Parathyroid adenoma (tissue), 2 donors: ENCODE measurements around the gene SLC15A4.

Source experiments
- H2AFZ ChIP-seq: fragments of 300-600 bp; sonication (generic); one replicate; pipeline ENCODE4 v1.7.0; 2017; ENCODE audit warnings: antibody characterized with exemption, mild to moderate bottlenecking
- H3K27ac ChIP-seq: fragments of 300-600 bp; sonication (generic); one replicate; pipeline ENCODE4 v1.7.0; 2017
- H3K27me3 ChIP-seq: fragments of 300-600 bp; sonication (generic); one replicate; pipeline ENCODE4 v1.7.0; 2017; ENCODE audit warnings: low read length; ENCODE audit not compliant: control insufficient read depth, insufficient read depth
- H3K36me3 ChIP-seq: fragments of 300-600 bp; sonication (generic); one replicate; pipeline ENCODE4 v1.7.0; 2017; ENCODE audit warnings: low read length; ENCODE audit not compliant: control insufficient read depth, insufficient read depth
- H3K4me1 ChIP-seq: fragments of 300-600 bp; sonication (generic); one replicate; pipeline ENCODE4 v1.7.0; 2017; ENCODE audit warnings: control low read depth
- H3K4me2 ChIP-seq: fragments of 300-600 bp; sonication (generic); one replicate; pipeline ENCODE4 v1.7.0; 2017; ENCODE audit warnings: low read length
- H3K4me3 ChIP-seq: fragments of 300-600 bp; sonication (generic); one replicate; pipeline ENCODE4 v1.7.0; 2017; ENCODE audit warnings: low read depth, low read length
- H3K79me2 ChIP-seq: fragments of 300-600 bp; sonication (generic); one replicate; pipeline ENCODE4 v1.7.0; 2017; ENCODE audit warnings: control low read depth
- H3K9ac ChIP-seq: fragments of 300-600 bp; sonication (generic); one replicate; pipeline ENCODE4 v1.7.0; 2017; ENCODE audit warnings: mild to moderate bottlenecking
- H3K9me3 ChIP-seq: fragments of 300-600 bp; sonication (generic); one replicate; pipeline ENCODE4 v1.7.0; 2017; ENCODE audit warnings: low read length; ENCODE audit not compliant: control insufficient read depth
- TF ChIP-seq, protein P1 (sequence below): fragments of 300-600 bp; sonication (generic); IDR thresholded peaks from one replicate; pipeline ENCODE4 v1.7.0; 2017; ENCODE audit warnings: antibody characterized with exemption, mild to moderate bottlenecking
- donor health status: primary hyperparathyroidism.

Gene SLC15A4

GRCh38 chr12:128864516-128865186 is 40.9 kb upstream of the SLC15A4 start:
- H3K27me3 ChIP-seq: peaks cover 3% of the 10 kb centered on the region
- no peak overlapping the region for H3K9ac ChIP-seq
- no peak overlapping the region for H3K4me2 ChIP-seq

DNA sequence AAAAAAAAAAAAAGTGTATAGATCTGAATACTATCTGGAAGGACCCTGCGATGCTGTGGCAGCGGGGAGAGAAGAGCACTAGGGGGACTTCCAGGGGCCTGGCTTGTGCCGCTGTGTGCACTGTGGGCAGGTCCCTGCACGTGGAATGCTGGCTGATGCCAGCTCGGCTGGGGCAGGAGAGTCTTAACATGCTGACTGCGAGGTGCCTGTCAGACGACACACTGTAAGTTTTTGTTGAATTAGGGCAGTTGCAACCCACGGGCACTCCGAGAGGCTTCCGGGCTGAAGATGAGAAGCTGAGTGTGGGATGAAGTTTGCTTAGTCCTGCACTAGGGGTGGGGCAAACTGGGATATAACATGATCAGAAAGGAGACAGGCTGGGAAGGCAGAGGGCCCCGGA is 40.2 kb upstream of the SLC15A4 start:
- Histone ChIP-seq H3K36me3 (no peaks in the 10 kb centered on the region), H3K4me1 (no peaks in the 10 kb centered on the region), H3K27ac (no peak overlapping the region), H3K4me2 (no peak overlapping the region), H3K79me2 (no peaks in the 10 kb centered on the region), H3K27me3 (peaks cover 3% of the 10 kb centered on the region), H3K9ac (no peak overlapping the region), H2AFZ (no peak overlapping the region), H3K9me3 (no peaks in the 10 kb centered on the region), H3K4me3 (no peak overlapping the region)
- TF ChIP-seq, protein P1, sequence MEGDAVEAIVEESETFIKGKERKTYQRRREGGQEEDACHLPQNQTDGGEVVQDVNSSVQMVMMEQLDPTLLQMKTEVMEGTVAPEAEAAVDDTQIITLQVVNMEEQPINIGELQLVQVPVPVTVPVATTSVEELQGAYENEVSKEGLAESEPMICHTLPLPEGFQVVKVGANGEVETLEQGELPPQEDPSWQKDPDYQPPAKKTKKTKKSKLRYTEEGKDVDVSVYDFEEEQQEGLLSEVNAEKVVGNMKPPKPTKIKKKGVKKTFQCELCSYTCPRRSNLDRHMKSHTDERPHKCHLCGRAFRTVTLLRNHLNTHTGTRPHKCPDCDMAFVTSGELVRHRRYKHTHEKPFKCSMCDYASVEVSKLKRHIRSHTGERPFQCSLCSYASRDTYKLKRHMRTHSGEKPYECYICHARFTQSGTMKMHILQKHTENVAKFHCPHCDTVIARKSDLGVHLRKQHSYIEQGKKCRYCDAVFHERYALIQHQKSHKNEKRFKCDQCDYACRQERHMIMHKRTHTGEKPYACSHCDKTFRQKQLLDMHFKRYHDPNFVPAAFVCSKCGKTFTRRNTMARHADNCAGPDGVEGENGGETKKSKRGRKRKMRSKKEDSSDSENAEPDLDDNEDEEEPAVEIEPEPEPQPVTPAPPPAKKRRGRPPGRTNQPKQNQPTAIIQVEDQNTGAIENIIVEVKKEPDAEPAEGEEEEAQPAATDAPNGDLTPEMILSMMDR: no peak

More at GRCh38 chr12:128864516-128865186, 40.9 kb upstream of the SLC15A4 start:
- H3K4me3 ChIP-seq: no peak overlapping the region
- no peak overlapping the region for H3K27ac ChIP-seq
- H2AFZ ChIP-seq: no peak overlapping the region
- TF ChIP-seq, protein P1: no peak
- H3K79me2 ChIP-seq: no peaks in the 10 kb centered on the region
- H3K36me3 ChIP-seq: no peaks in the 10 kb centered on the region
- no peaks in the 10 kb centered on the region for H3K9me3 ChIP-seq
- H3K4me1 ChIP-seq: no peaks in the 10 kb centered on the region

- peaks cover 3% of the 10 kb centered on the region for H3K27me3 ChIP-seq
- no peak overlapping the region for H3K9ac ChIP-seq
- H3K4me1 ChIP-seq: no peaks in the 10 kb centered on the region
- H3K27ac ChIP-seq: no peak overlapping the region
- no peaks in the 10 kb centered on the region for H3K79me2 ChIP-seq
- no peaks in the 10 kb centered on the region for H3K9me3 ChIP-seq
- TF ChIP-seq, protein P1: no peak
- H2AFZ ChIP-seq: no peak overlapping the region
- H3K36me3 ChIP-seq: no peaks in the 10 kb centered on the region
- H3K4me2 ChIP-seq: no peak overlapping the region
- H3K4me3 ChIP-seq: no peak overlapping the region
Observed at GRCh38 chr12:128861226-128862016, 37.7 kb upstream of the SLC15A4 start.

- H3K27me3 ChIP-seq: peaks cover 3% of the 10 kb centered on the region
- H3K4me2 ChIP-seq: no peak overlapping the region
- no peaks in the 10 kb centered on the region for H3K9me3 ChIP-seq
- H3K4me1 ChIP-seq: no peaks in the 10 kb centered on the region
- no peaks in the 10 kb centered on the region for H3K36me3 ChIP-seq
- TF ChIP-seq, protein P1: no peak
- H3K9ac ChIP-seq: no peak overlapping the region
- no peak overlapping the region for H2AFZ ChIP-seq
- no peaks in the 10 kb centered on the region for H3K79me2 ChIP-seq
- H3K4me3 ChIP-seq: no peak overlapping the region
- H3K27ac ChIP-seq: no peak overlapping the region
Observed at GRCh38 chr12:128859311-128859710, 35.6 kb upstream of the SLC15A4 start.
